Neural cell (in vitro differentiated cells): Measurements from ENCODE around the gene CLTC. TPM values are rescaled to one million over a fixed set of nuclear protein-coding genes. Genes with fewer than 3 reads are reported as not detected.

Experiments used
- H2AFZ ChIP-seq: fragments of 200-600, 300-800 bp; sonication (generic), shearing (Covaris generic); 2 replicates; pipeline ENCODE4 v1.6.0; 2014; ENCODE audit warnings: low read depth, mild to moderate bottlenecking, antibody characterized with exemption, low read length, moderate library complexity
- H3F3A ChIP-seq: fragments of 200-600 bp; shearing (Covaris generic); 2 replicates; pipeline ENCODE4 v1.6.1; 2016; ENCODE audit warnings: mild to moderate bottlenecking, moderate library complexity, mixed read lengths, antibody characterized with exemption, low read length; ENCODE audit not compliant: insufficient read depth, poor library complexity, severe bottlenecking
- H3K27ac ChIP-seq: fragments of 200-600, 300-800 bp; sonication (generic), shearing (Covaris generic); 2 replicates; pipeline ENCODE4 v1.5.1; 2014; ENCODE audit warnings: mild to moderate bottlenecking, low read length, moderate library complexity
- H3K27me3 ChIP-seq: fragments of 300-800, 200-600 bp; sonication (generic), shearing (Covaris generic); 2 replicates; pipeline ENCODE4 v1.6.0; 2014; ENCODE audit warnings: mild to moderate bottlenecking, low read depth, low read length, moderate library complexity; ENCODE audit not compliant: insufficient read depth
- H3K36me3 ChIP-seq: fragments of 300-800, 200-600 bp; sonication (generic), shearing (Covaris generic); 2 replicates; pipeline ENCODE4 v1.5.1; 2014; ENCODE audit warnings: mild to moderate bottlenecking, antibody characterized with exemption, low read length, moderate library complexity; ENCODE audit not compliant: insufficient read depth
- H3K4me2 ChIP-seq: fragments of 300-800, 200-600 bp; sonication (generic), shearing (Covaris generic); 2 replicates; pipeline ENCODE4 v1.6.0; 2014; ENCODE audit warnings: mild to moderate bottlenecking, low read length
- H3K4me3 ChIP-seq: fragments of 300-800, 200-600 bp; sonication (generic), shearing (Covaris generic); 2 replicates; pipeline ENCODE4 v1.5.1; 2014; ENCODE audit warnings: mild to moderate bottlenecking, low read length, moderate library complexity
- H3K79me2 ChIP-seq: fragments of 200-600 bp; shearing (Covaris generic); replicated peaks from 2 replicates; pipeline ENCODE4 v1.6.0; 2014; ENCODE audit warnings: mild to moderate bottlenecking, low read length, moderate library complexity; ENCODE audit not compliant: insufficient read depth
- H3K9ac ChIP-seq: fragments of 300-800, 200-600 bp; sonication (generic), shearing (Covaris generic); 2 replicates; pipeline ENCODE4 v1.6.1; 2016; ENCODE audit warnings: mild to moderate bottlenecking, low read length, mixed read lengths
- H3K9me2 ChIP-seq: fragments of 200-600 bp; shearing (Covaris generic); 2 replicates; pipeline ENCODE4 v1.6.1; 2016; ENCODE audit warnings: mild to moderate bottlenecking, low read length, mixed read lengths; ENCODE audit not compliant: insufficient read depth
- H3K9me3 ChIP-seq: fragments of 200-600, 300-800 bp; sonication (generic), shearing (Covaris generic); 2 replicates; pipeline ENCODE4 v1.6.1; 2016; ENCODE audit warnings: mild to moderate bottlenecking, mixed run types, low read length, moderate library complexity, mixed read lengths
- H4K20me1 ChIP-seq: fragments of 200-600 bp; shearing (Covaris generic); 2 replicates; pipeline ENCODE4 v1.6.1; 2016; ENCODE audit warnings: mild to moderate bottlenecking, mixed run types; ENCODE audit not compliant: insufficient read depth
- CTCF ChIP-seq: fragments of 450-650 bp; IDR thresholded peaks from 2 replicates; pipeline ENCODE4 v1.5.1; 2014; ENCODE audit warnings: antibody characterized with exemption, mild to moderate bottlenecking, moderate library complexity; ENCODE audit not compliant: poor library complexity, severe bottlenecking
- EP300 ChIP-seq: fragments of 450-650 bp; conservative IDR thresholded peaks from 2 replicates; pipeline ENCODE4 v1.6.1; 2014; ENCODE audit warnings: antibody characterized with exemption, mild to moderate bottlenecking, moderate library complexity; ENCODE audit not compliant: poor library complexity, severe bottlenecking
- EZH2 ChIP-seq: fragments of 200-600, 300-800 bp; shearing (Covaris generic), sonication (generic); IDR thresholded peaks from 2 replicates; pipeline ENCODE4 v1.6.1; 2014; ENCODE audit warnings: antibody characterized with exemption, low read length, borderline replicate concordance, mild to moderate bottlenecking; ENCODE audit not compliant: insufficient read depth, poor library complexity, severe bottlenecking
- MXI1 ChIP-seq: fragments of 450-650 bp; conservative IDR thresholded peaks from 2 replicates; pipeline ENCODE4 v1.6.1; 2014; ENCODE audit warnings: antibody characterized with exemption, mild to moderate bottlenecking; ENCODE audit not compliant: poor library complexity, severe bottlenecking
- POLR2AphosphoS5 ChIP-seq: IDR thresholded peaks from 2 replicates; pipeline ENCODE4 v1.6.1; 2012
- RAD21 ChIP-seq: fragments of 450-650 bp; conservative IDR thresholded peaks from 2 replicates; pipeline ENCODE4 v1.6.1; 2014; ENCODE audit warnings: antibody characterized with exemption, mild to moderate bottlenecking, moderate library complexity
- SMC3 ChIP-seq: fragments of 450-650 bp; conservative IDR thresholded peaks from 2 replicates; pipeline ENCODE4 v1.6.1; 2014; ENCODE audit warnings: antibody characterized with exemption, mild to moderate bottlenecking, moderate library complexity; ENCODE audit not compliant: poor library complexity
- TAF1 ChIP-seq: IDR thresholded peaks from 2 replicates; pipeline ENCODE4 v1.6.1; 2012; ENCODE audit warnings: low read depth
- polyA plus RNA-seq: library from polyadenylated mRNA; depleted of rRNA; stranded (reverse); fragments of >200 nt; gene quantifications from 2 replicates; pipeline ENCODE4 v1.2.3, GENCODE V29; 2014
- TF ChIP-seq, protein P1 (sequence below): IDR thresholded peaks from 2 replicates; pipeline ENCODE4 v1.6.1; 2012; ENCODE audit warnings: borderline replicate concordance

CLTC gene
- polyA plus RNA-seq, 1 donor from 2014 or later, result 218 TPM

DNA sequence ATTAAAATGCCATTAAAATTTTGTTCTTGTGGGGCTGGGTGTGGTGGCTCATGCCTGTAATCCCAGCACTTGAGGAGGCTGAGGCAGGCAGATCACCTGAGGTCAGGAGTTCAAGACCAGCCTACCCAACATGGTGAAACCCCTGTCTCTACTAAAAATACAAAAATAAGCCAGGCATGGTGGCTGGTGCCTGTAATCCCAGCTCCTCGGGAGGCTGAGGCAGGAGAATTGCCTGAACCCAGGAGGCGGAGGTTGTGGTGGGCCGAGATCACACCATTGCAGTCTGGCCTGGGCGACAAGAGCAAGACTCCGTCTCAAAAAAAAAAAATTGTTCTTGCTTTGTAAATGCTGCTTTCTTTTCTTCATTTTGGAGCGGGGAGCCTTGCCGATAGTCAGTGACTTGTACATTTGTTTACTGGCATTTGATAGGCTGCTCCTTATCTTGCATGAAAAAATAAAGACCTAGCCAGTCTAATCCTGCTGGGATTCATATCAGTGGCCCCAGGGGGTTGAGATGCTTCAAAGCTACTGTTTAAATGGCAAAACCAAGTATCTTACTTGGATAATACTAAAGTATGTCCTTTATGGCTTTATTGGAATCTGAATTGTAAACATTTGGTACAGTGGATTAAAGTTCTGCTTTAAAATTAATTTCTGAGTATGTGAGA lies 3.3 kb upstream of the CLTC start:
- no peak for TF ChIP-seq POLR2AphosphoS5
- TF ChIP-seq MXI1, result no peak
- no peak for TF ChIP-seq SMC3
- no peak for TF ChIP-seq RAD21
- TF ChIP-seq EP300, result no peak
- TF ChIP-seq, protein P1, sequence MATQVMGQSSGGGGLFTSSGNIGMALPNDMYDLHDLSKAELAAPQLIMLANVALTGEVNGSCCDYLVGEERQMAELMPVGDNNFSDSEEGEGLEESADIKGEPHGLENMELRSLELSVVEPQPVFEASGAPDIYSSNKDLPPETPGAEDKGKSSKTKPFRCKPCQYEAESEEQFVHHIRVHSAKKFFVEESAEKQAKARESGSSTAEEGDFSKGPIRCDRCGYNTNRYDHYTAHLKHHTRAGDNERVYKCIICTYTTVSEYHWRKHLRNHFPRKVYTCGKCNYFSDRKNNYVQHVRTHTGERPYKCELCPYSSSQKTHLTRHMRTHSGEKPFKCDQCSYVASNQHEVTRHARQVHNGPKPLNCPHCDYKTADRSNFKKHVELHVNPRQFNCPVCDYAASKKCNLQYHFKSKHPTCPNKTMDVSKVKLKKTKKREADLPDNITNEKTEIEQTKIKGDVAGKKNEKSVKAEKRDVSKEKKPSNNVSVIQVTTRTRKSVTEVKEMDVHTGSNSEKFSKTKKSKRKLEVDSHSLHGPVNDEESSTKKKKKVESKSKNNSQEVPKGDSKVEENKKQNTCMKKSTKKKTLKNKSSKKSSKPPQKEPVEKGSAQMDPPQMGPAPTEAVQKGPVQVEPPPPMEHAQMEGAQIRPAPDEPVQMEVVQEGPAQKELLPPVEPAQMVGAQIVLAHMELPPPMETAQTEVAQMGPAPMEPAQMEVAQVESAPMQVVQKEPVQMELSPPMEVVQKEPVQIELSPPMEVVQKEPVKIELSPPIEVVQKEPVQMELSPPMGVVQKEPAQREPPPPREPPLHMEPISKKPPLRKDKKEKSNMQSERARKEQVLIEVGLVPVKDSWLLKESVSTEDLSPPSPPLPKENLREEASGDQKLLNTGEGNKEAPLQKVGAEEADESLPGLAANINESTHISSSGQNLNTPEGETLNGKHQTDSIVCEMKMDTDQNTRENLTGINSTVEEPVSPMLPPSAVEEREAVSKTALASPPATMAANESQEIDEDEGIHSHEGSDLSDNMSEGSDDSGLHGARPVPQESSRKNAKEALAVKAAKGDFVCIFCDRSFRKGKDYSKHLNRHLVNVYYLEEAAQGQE, result no peak
- no peak for TF ChIP-seq CTCF
- no peak for TF ChIP-seq TAF1
- no peak for TF ChIP-seq EZH2
- Histone ChIP-seq H3K79me2 (peaks cover 23% of the 10 kb centered on the region), H3K9me3 (no peaks in the 10 kb centered on the region), H3K9me2 (no peaks in the 10 kb centered on the region), H2AFZ (no peak overlapping the region), H3K4me3 (no peak overlapping the region), H3K27me3 (no peaks in the 10 kb centered on the region), H3K27ac (no peak overlapping the region), H4K20me1 (no peaks in the 10 kb centered on the region), H3F3A (peaks cover 8% of the 10 kb centered on the region), H3K9ac (no peak overlapping the region), H3K4me2 (no peak overlapping the region), H3K36me3 (no peaks in the 10 kb centered on the region)

- H3K4me2 ChIP-seq, result peak overlapping the region; percentile 92
- H4K20me1 ChIP-seq, result peaks cover 2% of the 10 kb centered on the region
- peak overlapping the region; percentile 100 for H3K9ac ChIP-seq
- TF ChIP-seq MXI1 (no peak), EP300 (no peak), CTCF (no peak), RAD21 (no peak), SMC3 (no peak), EZH2 (no peak), TAF1 (no peak), POLR2AphosphoS5 (no peak)
- TF ChIP-seq, protein P1, result no peak
- H2AFZ ChIP-seq, result no peak overlapping the region
- H3K36me3 ChIP-seq, result no peaks in the 10 kb centered on the region
- peaks cover 13% of the 10 kb centered on the region for H3F3A ChIP-seq
- no peaks in the 10 kb centered on the region for H3K9me2 ChIP-seq
- peak overlapping the region; percentile 90 for H3K4me3 ChIP-seq
- peaks cover 32% of the 10 kb centered on the region for H3K79me2 ChIP-seq
- H3K9me3 ChIP-seq, result no peaks in the 10 kb centered on the region
- H3K27me3 ChIP-seq, result no peaks in the 10 kb centered on the region
- peak overlapping the region; percentile 99 for H3K27ac ChIP-seq
Measured at GRCh38 chr17:59617156-59617732, 2.5 kb upstream of the CLTC start.
